ENCODE measurements around the gene CDC14C.

DNA sequence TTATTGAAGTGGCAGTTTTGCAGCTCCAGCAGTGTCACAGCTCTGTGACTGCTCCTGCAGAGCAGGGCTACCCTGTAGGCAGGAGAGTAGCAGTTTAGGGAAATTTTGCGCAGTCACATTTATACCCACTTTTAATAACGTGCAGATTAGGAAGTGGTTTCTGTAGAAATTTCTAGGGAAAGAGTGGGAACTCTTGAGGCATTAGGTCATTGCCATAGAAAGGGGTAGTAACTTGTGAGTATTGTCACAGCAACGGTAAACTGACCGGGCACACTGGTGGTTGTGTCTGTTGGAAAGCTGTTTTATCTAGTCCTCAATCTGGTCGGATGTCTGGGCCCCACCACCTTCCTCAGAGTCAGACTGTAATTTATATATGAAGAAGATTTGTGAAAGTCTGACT, 51.9 kb downstream of the CDC14C start:
- TF ChIP-seq EZH2 (IDR thresholded peaks at IDR 0.05; ENCODE audit: borderline replicate concordance, low read length): no peak
- TF ChIP-seq, protein P1, sequence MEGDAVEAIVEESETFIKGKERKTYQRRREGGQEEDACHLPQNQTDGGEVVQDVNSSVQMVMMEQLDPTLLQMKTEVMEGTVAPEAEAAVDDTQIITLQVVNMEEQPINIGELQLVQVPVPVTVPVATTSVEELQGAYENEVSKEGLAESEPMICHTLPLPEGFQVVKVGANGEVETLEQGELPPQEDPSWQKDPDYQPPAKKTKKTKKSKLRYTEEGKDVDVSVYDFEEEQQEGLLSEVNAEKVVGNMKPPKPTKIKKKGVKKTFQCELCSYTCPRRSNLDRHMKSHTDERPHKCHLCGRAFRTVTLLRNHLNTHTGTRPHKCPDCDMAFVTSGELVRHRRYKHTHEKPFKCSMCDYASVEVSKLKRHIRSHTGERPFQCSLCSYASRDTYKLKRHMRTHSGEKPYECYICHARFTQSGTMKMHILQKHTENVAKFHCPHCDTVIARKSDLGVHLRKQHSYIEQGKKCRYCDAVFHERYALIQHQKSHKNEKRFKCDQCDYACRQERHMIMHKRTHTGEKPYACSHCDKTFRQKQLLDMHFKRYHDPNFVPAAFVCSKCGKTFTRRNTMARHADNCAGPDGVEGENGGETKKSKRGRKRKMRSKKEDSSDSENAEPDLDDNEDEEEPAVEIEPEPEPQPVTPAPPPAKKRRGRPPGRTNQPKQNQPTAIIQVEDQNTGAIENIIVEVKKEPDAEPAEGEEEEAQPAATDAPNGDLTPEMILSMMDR (IDR thresholded peaks at IDR 0.05; ENCODE audit: low read length): no peak

Data from OCI-LY1 (cell line).